CD4-positive, alpha-beta memory T cell (primary cell): ENCODE data around the gene KIAA0513. TPM values are rescaled to one million over a fixed set of nuclear protein-coding genes. Genes with fewer than 3 reads are reported as not detected.

Experiments
- CTCF ChIA-PET: fragments of 350-600 bp; sonication (Branson Sonifier 250); formaldehyde crosslinking; loops from one replicate; lab custom pipeline; 2021; ENCODE audit warnings: inconsistent platforms; ENCODE audit not compliant: partially characterized antibody; lab: Charles Lee
- POLR2A ChIA-PET: fragments of 350-600 bp; sonication (Branson Sonifier 250); formaldehyde crosslinking; loops from one replicate; lab custom pipeline; 2021; ENCODE audit not compliant: partially characterized antibody; lab: Charles Lee
- DNase-seq, 5 donors: peaks; one replicate each; pipeline versions ENCODE4 v3.0.0 to v3.0.0-alpha.2; 2020 to 2022; ENCODE audit warnings: mixed read lengths in 1 of 5
- H3K27ac ChIP-seq: one replicate; pipeline ENCODE4 v1.7.0; 2013; ENCODE audit warnings: low read depth, low read length
- H3K27me3 ChIP-seq: 2 replicates; pipeline ENCODE4 v1.7.0; 2013; ENCODE audit warnings: mild to moderate bottlenecking, low read length, moderate library complexity; ENCODE audit not compliant: insufficient read depth
- H3K36me3 ChIP-seq: 2 replicates; pipeline ENCODE4 v1.7.0; 2013; ENCODE audit warnings: mild to moderate bottlenecking, low read length, moderate library complexity; ENCODE audit not compliant: insufficient read depth
- H3K4me1 ChIP-seq: 2 replicates; pipeline ENCODE4 v1.7.0; 2013; ENCODE audit warnings: mild to moderate bottlenecking, low read length, moderate library complexity; ENCODE audit not compliant: insufficient read depth
- H3K4me3 ChIP-seq, 2 donors: one replicate each; pipeline ENCODE4 v1.7.0; 2013; ENCODE audit warnings: low read length in 2 of 2, mild to moderate bottlenecking in 1 of 2
- H3K9me3 ChIP-seq, 2 donors: one replicate each; pipeline ENCODE4 v1.7.0; 2013; ENCODE audit warnings: low read length in 2 of 2, control low read depth in 1 of 2; ENCODE audit not compliant: control insufficient read depth in 1 of 2
- H3K27ac Mint-ChIP-seq, 7 donors: one replicate each; pipeline ENCODE4 v1.8.0; 2020 to 2021; ENCODE audit warnings: mixed read lengths in 7 of 7, mild to moderate bottlenecking in 6 of 7, inconsistent platforms in 3 of 7, moderate library complexity in 3 of 7
- H3K27me3 Mint-ChIP-seq, 2 donors: one replicate each; pipeline ENCODE4 v1.8.0; 2020 to 2021; ENCODE audit warnings: mixed read lengths in 2 of 2
- H3K36me3 Mint-ChIP-seq, 2 donors: one replicate each; pipeline ENCODE4 v1.8.0; 2020 to 2021; ENCODE audit warnings: mixed read lengths in 2 of 2, inconsistent platforms in 1 of 2, mild to moderate bottlenecking in 1 of 2
- H3K4me1 Mint-ChIP-seq, 4 donors: one replicate each; pipeline ENCODE4 v1.8.0; 2020 to 2021; ENCODE audit warnings: mixed read lengths in 4 of 4, mild to moderate bottlenecking in 1 of 4
- H3K4me3 Mint-ChIP-seq, 8 donors: one replicate each; pipeline ENCODE4 v1.8.0; 2020 to 2021; ENCODE audit warnings: mixed read lengths in 8 of 8, mild to moderate bottlenecking in 7 of 8, moderate library complexity in 6 of 8, inconsistent platforms in 3 of 8
- H3K9me3 Mint-ChIP-seq, 8 donors: one replicate each; pipeline ENCODE4 v1.8.0; 2020 to 2021; ENCODE audit warnings: mixed read lengths in 8 of 8, mild to moderate bottlenecking in 5 of 8, inconsistent platforms in 3 of 8, moderate library complexity in 1 of 8
- intact Hi-C: fragments of 100-400 bp; cut with micrococcal nuclease; formaldehyde crosslinking; loops from one replicate; pipeline ENCODE4 v1.15.1; 2023
- polyA plus RNA-seq, 2 donors: library from polyadenylated mRNA; unstranded; fragments of 300-500 nt; fragmentation: Illumina TruSeq; gene quantifications; one replicate each; pipeline ENCODE4 v1.2.3, GENCODE V29; 2021
- total RNA-seq, 2 experiments: library from RNA; stranded (reverse); gene quantifications; one replicate each; pipeline ENCODE4 v1.2.3, GENCODE V29; 2021

The KIAA0513 gene
- total and polyA plus RNA-seq, 4 experiments from 2014 or later: 1.3 to 19.0 (median 14.8) TPM

- no peaks in the 10 kb centered on the region for H3K36me3 ChIP-seq
- intact Hi-C loops: no loop called here
- H3K36me3 Mint-ChIP-seq: peaks cover 3 to 11% of the 10 kb centered on the region in 2 donors
- POLR2A ChIA-PET: interaction anchor here (1.2 to 1.5 kb wide), 3 partner anchors 18 to 22 kb away, joined by 3 to 10 read pairs (median 5); partner anchors contain the start of gene KIAA0513
- H3K9me3 Mint-ChIP-seq: no peaks in the 10 kb centered on the region
- H3K4me1 Mint-ChIP-seq: peaks cover 3 to 25% (median 6%) of the 10 kb centered on the region in 4 donors
- H3K4me3 ChIP-seq: no peak overlapping the region
- no peaks in the 10 kb centered on the region for H3K27me3 ChIP-seq
- H3K9me3 ChIP-seq: no peaks in the 10 kb centered on the region
- peaks cover 5% of the 10 kb centered on the region for H3K4me1 ChIP-seq
- no peak overlapping the region for H3K27ac ChIP-seq
- CTCF ChIA-PET: interaction anchor here (0.9 to 1.3 kb wide), 2 partner anchors 21 to 39 kb away, joined by 3 read pairs; partner anchors contain the start of gene KIAA0513
- H3K27me3 Mint-ChIP-seq: no peaks in the 10 kb centered on the region
- peak overlapping the region in 4 of 7 donors; percentile 15 to 53 (median 46) for H3K27ac Mint-ChIP-seq
- no peak for DNase-seq
- H3K4me3 Mint-ChIP-seq: no peak overlapping the region
These were observed 20.4 kb downstream of the KIAA0513 start for GRCh38 chr16:85047867-85048455.

- Mint-ChIP-seq H3K9me3 (no peaks in the 10 kb centered on the region), H3K27me3 (no peaks in the 10 kb centered on the region), H3K27ac (peak overlapping the region in 3 of 7 donors; percentile 26 to 83 (median 58)), H3K4me3 (no peak overlapping the region), H3K4me1 (peaks cover 3 to 25% (median 8%) of the 10 kb centered on the region in 4 donors), H3K36me3 (peaks cover 2 to 9% of the 10 kb centered on the region in 2 donors)
- POLR2A ChIA-PET: no interaction called here
- Histone ChIP-seq H3K27me3 (no peaks in the 10 kb centered on the region), H3K4me1 (peaks cover 5% of the 10 kb centered on the region), H3K4me3 (no peak overlapping the region), H3K9me3 (no peaks in the 10 kb centered on the region), H3K36me3 (no peaks in the 10 kb centered on the region), H3K27ac (no peak overlapping the region)
- intact Hi-C loops: no loop called here
- CTCF ChIA-PET: no interaction called here
- no peak for DNase-seq
These were observed 21.4 kb downstream of the KIAA0513 start for GRCh38 chr16:85048921-85049562.

DNA sequence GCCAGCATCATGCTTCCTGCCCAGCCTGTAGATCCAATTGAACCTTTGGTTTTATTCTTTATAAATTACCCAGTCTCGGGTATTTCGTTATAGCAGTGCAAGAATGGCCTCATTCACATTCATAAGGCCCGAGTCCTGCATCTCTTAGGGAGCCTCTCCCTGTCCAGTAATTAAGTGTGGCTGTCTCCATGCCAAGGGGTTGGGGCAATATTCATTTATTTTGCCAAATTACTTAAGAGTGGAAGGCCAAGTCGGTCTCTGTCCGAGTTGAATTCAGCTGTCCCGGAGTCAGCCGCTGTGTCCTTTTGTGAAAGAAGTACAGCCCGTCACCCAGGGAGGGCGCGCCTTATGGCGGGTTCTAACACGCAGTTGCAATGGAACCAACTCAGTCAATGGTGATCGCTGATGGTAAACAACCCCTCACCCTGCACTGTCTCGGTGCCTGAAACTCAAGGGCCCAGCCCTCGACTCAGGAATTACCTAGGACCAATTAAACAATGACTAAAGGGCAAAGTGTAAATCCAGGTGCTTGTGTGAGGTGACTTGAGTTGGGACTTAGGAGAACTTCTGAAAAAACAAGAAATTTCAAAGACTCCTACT is 22.2 kb downstream of the KIAA0513 start:
- Mint-ChIP-seq H3K27me3 (no peaks in the 10 kb centered on the region), H3K4me3 (no peak overlapping the region)

GRCh38 chr16:85051067-85051581 is 23.5 kb downstream of the KIAA0513 start:
- H3K36me3 ChIP-seq: no peaks in the 10 kb centered on the region
- H3K9me3 Mint-ChIP-seq: no peaks in the 10 kb centered on the region
- intact Hi-C loops: no loop called here
- CTCF ChIA-PET: no interaction called here
- no peaks in the 10 kb centered on the region for H3K27me3 Mint-ChIP-seq
- no peak for DNase-seq
- H3K4me1 ChIP-seq: peaks cover 22% of the 10 kb centered on the region
- peaks cover 18 to 38% (median 21%) of the 10 kb centered on the region in 4 donors for H3K4me1 Mint-ChIP-seq
- peaks cover 2 to 4% of the 10 kb centered on the region in 2 donors for H3K36me3 Mint-ChIP-seq
- POLR2A ChIA-PET: interaction anchor here (0.9 kb wide), 1 partner anchor 24 kb away, joined by 3 read pairs; the partner anchor contains the start of gene KIAA0513
- no peaks in the 10 kb centered on the region for H3K27me3 ChIP-seq
- H3K9me3 ChIP-seq: no peaks in the 10 kb centered on the region
- H3K27ac Mint-ChIP-seq: peak overlapping the region in 2 of 7 donors; percentile 13 to 37
- no peak overlapping the region for H3K4me3 ChIP-seq
- H3K4me3 Mint-ChIP-seq: no peak overlapping the region
- H3K27ac ChIP-seq: no peak overlapping the region

More for the DNA sequence above, 22.2 kb downstream of the KIAA0513 start:
- ChIA-PET POLR2A (no interaction called here), CTCF (no interaction called here)
- peaks cover 7 to 28% (median 9%) of the 10 kb centered on the region in 4 donors for H3K4me1 Mint-ChIP-seq
- H3K36me3 ChIP-seq: no peaks in the 10 kb centered on the region
- intact Hi-C loops: no loop called here
- no peak overlapping the region for H3K4me3 ChIP-seq
- no peak for DNase-seq
- no peaks in the 10 kb centered on the region for H3K9me3 ChIP-seq
- H3K27ac ChIP-seq: no peak overlapping the region
- peak overlapping the region in 1 of 7 donors; percentile 37 for H3K27ac Mint-ChIP-seq
- no peaks in the 10 kb centered on the region for H3K9me3 Mint-ChIP-seq
- peaks cover 2 to 8% of the 10 kb centered on the region in 2 donors for H3K36me3 Mint-ChIP-seq
- H3K27me3 ChIP-seq: no peaks in the 10 kb centered on the region
- H3K4me1 ChIP-seq: peaks cover 12% of the 10 kb centered on the region

GRCh38 chr16:85051683-85052082 is 24.1 kb downstream of the KIAA0513 start:
- Mint-ChIP-seq H3K27me3 (no peaks in the 10 kb centered on the region), H3K36me3 (peaks cover 0 to 2% of the 10 kb centered on the region in 2 donors), H3K9me3 (no peaks in the 10 kb centered on the region), H3K4me3 (no peak overlapping the region), H3K4me1 (peaks cover 22 to 38% (median 25%) of the 10 kb centered on the region in 4 donors), H3K27ac (peak overlapping the region in 2 of 7 donors; percentile 13 to 37)
- Histone ChIP-seq H3K27ac (no peak overlapping the region), H3K4me1 (peaks cover 28% of the 10 kb centered on the region), H3K4me3 (no peak overlapping the region), H3K27me3 (no peaks in the 10 kb centered on the region), H3K9me3 (no peaks in the 10 kb centered on the region), H3K36me3 (no peaks in the 10 kb centered on the region)
- intact Hi-C loops: no loop called here
- ChIA-PET POLR2A (interaction anchor here (0.9 kb wide), 1 partner anchor 25 kb away, joined by 3 read pairs; the partner anchor contains the start of gene KIAA0513), CTCF (no interaction called here)
- DNase-seq: no peak

GRCh38 chr16:85052536-85052935 is 24.9 kb downstream of the KIAA0513 start:
- ChIA-PET POLR2A (interaction anchor here (4.6 kb wide), 1 partner anchor 25 kb away, joined by 64 read pairs; the partner anchor contains the start of gene KIAA0513), CTCF (no interaction called here)
- no peaks in the 10 kb centered on the region for H3K27me3 Mint-ChIP-seq
- Histone ChIP-seq H3K4me1 (peaks cover 33% of the 10 kb centered on the region), H3K27me3 (no peaks in the 10 kb centered on the region), H3K4me3 (no peak overlapping the region), H3K9me3 (no peaks in the 10 kb centered on the region), H3K27ac (no peak overlapping the region), H3K36me3 (no peaks in the 10 kb centered on the region)
- peaks cover 0 to 2% of the 10 kb centered on the region in 2 donors for H3K36me3 Mint-ChIP-seq
- DNase-seq: no peak
- H3K9me3 Mint-ChIP-seq: no peaks in the 10 kb centered on the region
- intact Hi-C loops: no loop called here
- H3K4me1 Mint-ChIP-seq: peaks cover 29 to 39% (median 33%) of the 10 kb centered on the region in 4 donors
- peak overlapping the region in 1 of 7 donors; percentile 31 for H3K27ac Mint-ChIP-seq
- H3K4me3 Mint-ChIP-seq: no peak overlapping the region
